GM10847 (cell line): ENCODE results near the gene MORC2.

Experiments used
- POLR2A ChIP-seq: IDR thresholded peaks from 2 replicates; pipeline ENCODE4 v1.6.1; 2011; ENCODE audit not compliant: insufficient read length; ENCODE audit errors: extremely low read depth

MORC2 gene

GRCh38 chr22:30968015-30968923 lies at the start of gene MORC2:
TSS of gene MORC2 (minus strand) at chr22:30968774. CDS start at chr22:30967889, 885 bp downstream.
- TF ChIP-seq POLR2A: no peak

DNA sequence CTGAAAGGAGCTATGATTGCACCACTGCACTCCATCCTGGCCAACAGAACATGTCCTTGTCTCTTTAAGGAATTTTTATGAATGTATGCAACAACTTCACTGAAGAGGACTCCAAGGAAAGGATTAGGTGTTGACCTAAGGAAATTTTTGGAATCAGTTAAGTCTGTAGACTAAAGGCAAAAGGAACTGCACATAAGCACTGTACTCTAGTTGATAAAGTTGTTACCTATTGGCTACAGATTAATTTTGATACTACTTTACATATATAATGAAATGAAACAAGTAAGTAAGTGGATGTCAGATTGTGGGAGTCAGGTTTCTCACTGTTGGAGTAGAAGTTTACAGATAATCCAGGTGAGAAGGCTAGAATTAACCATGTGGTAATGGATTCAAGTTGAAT lies 37.0 kb upstream of the MORC2 start:
- no peak for TF ChIP-seq POLR2A

DNA sequence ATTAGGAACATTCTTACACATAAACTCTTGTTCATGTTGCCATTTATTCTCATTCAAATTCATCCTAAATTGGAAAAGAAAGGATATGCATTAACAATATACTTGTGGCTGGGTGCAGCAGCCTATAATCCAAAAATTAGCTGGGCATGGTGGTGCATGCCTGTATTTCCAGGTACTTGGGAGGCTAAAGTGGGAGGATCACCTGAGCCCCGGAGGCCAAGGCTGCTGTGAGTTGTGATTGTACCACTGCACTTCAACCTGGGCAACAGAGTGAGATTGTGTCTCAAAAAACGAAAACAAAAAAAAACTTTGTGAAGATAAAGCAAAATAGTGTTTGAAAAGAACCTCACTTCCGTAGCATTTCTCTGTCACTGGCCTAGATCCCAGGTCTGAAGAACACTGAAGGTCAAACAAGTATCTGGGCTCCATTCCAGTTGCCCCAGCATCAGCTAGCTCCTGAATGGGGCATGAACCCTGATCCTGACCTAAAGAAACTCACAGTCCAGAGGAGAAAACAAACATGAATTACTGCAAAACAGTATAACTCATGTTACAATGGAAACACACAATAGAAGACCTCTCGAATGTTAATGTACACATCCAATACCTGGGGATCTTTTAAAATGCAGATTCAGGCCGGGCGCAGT lies 32.7 kb upstream of the MORC2 start:
- TF ChIP-seq POLR2A: no peak

- TF ChIP-seq POLR2A: no peak
Measured at GRCh38 chr22:30998329-30998728, 29.8 kb upstream of the MORC2 start.

DNA sequence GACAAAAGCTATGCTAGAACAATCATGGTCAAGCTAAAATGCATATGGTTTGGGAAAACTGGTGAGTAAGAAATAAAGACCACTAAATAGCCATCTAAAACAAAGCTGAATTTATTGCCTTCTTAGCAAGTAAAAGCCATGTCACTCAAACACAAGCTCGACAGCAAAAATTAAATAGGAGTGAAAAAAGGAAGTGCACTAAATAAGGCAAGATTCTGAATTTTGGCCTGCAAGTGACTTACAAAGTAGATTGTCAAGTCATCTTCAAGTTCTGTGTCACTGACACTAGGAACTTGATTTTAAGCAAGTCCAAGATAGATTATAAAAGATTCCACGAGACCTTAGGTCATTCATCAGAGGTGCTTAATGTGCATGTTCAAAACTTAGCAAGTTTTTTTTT lies 27.9 kb upstream of the MORC2 start:
- no peak for TF ChIP-seq POLR2A

- TF ChIP-seq POLR2A: no peak
Measured at GRCh38 chr22:30994960-30995359, 26.4 kb upstream of the MORC2 start.

- no peak for TF ChIP-seq POLR2A
Measured at GRCh38 chr22:30992565-30992964, 24.0 kb upstream of the MORC2 start.

GRCh38 chr22:30990690-30991089 lies 22.1 kb upstream of the MORC2 start:
- TF ChIP-seq POLR2A: no peak

DNA sequence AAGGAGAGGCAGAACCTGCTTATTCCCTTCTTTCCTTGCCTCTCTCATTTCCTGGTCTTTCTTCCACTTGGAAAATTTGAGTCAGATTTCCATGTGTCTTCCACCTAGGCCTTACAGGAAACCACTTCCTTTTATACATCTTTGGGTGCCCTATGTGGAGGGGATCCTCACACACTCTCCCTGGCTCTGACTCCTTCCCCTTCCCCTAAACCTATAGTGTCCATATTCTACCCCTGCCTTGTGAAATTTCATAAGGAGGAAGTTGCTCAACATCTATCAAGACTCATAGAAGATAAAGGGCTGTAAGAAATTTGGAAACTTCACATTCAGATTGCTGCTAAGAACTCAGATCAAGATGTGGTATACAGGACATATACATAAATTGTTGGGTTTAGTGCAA lies 20.9 kb upstream of the MORC2 start:
- no peak for TF ChIP-seq POLR2A

DNA sequence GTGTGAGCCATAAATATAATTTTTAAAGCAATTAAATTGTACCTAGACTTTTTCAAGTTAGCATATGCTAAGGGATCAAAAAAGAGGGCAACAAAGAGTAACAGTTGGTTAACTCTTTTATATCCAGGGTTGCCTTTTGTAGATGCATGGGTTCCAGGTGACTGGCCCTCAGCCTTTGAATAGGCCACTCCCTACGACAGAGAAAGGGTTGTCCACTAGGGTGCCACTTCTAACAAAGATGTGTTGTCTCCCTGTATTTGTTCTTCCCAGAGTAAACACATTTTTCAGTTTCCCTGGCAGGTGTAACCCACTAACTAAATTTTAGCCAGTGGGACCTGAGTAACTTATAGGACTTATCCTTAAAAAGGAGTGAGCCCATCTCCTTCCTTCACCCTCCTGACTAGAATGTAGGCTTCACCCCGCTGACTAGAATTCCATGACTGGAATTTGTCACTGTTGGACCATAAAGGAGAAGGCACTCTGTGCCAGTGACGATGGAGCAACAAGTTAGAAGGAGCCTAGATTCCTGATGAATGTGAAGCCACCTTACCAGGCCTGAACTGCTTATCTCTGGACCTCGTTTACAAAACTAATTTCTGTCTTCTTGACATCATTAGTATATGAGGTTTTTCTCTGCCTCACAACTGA lies 17.1 kb upstream of the MORC2 start:
- no peak for TF ChIP-seq POLR2A

GRCh38 chr22:30984317-30984716 lies 15.7 kb upstream of the MORC2 start:
- no peak for TF ChIP-seq POLR2A

GRCh38 chr22:30982512-30982911 lies 13.9 kb upstream of the MORC2 start:
- TF ChIP-seq POLR2A: no peak

GRCh38 chr22:30979932-30980331 lies 11.4 kb upstream of the MORC2 start:
- no peak for TF ChIP-seq POLR2A

- TF ChIP-seq POLR2A: no peak
Measured at GRCh38 chr22:30978304-30978962, 9.9 kb upstream of the MORC2 start.

GRCh38 chr22:30970356-30970746 lies 1.8 kb upstream of the MORC2 start:
- TF ChIP-seq POLR2A: no peak

- peak; percentile 19 for TF ChIP-seq POLR2A
Measured at GRCh38 chr22:30969532-30970355, 1.2 kb upstream of the MORC2 start.
